Thymus (tissue), 11 donors: ENCODE results near the gene ZBTB3. TPM values are rescaled to one million over a fixed set of nuclear protein-coding genes. Genes with fewer than 3 reads are reported as not detected.

Experiments
- DNase-seq, 9 donors: peaks; one replicate each; pipeline ENCODE4 v3.0.0-alpha.2; 2013; ENCODE audit warnings: low spot score in 9 of 9, low read depth in 6 of 9, missing footprints in 1 of 9
- H3K27ac ChIP-seq, 2 donors: one replicate each; pipeline ENCODE4 v1.5.1; 2013; ENCODE audit warnings: control low read depth in 1 of 2, low read depth in 1 of 2, low read length in 1 of 2, mild to moderate bottlenecking in 1 of 2, moderate library complexity in 1 of 2
- H3K27me3 ChIP-seq, 2 donors: one replicate each; pipeline ENCODE4 v1.5.1; 2013; ENCODE audit warnings: low read length in 1 of 2; ENCODE audit not compliant: control insufficient read depth in 2 of 2, insufficient read depth in 1 of 2
- H3K36me3 ChIP-seq, 2 donors: one replicate each; pipeline ENCODE4 v1.5.1; 2013; ENCODE audit warnings: low read length in 1 of 2, mild to moderate bottlenecking in 1 of 2, moderate library complexity in 1 of 2; ENCODE audit not compliant: control insufficient read depth in 2 of 2, insufficient read depth in 2 of 2
- H3K4me1 ChIP-seq, 2 donors: one replicate each; pipeline ENCODE4 v1.5.1; 2013; ENCODE audit warnings: low read length in 2 of 2; ENCODE audit not compliant: control insufficient read depth in 2 of 2, insufficient read depth in 2 of 2
- H3K4me3 ChIP-seq, 2 donors: one replicate each; pipeline ENCODE4 v1.5.1; 2013; ENCODE audit warnings: low read length in 2 of 2, control low read depth in 1 of 2, mild to moderate bottlenecking in 1 of 2
- H3K9me3 ChIP-seq, 2 donors: one replicate each; pipeline ENCODE4 v1.5.1; 2013; ENCODE audit warnings: low read length in 1 of 2, mild to moderate bottlenecking in 1 of 2; ENCODE audit not compliant: control insufficient read depth in 2 of 2, insufficient read depth in 1 of 2
- WGBS: extraction: QIAGEN DNeasy Blood & Tissue Kit; methylation state at CpG from one replicate; pipeline ENCODE4 v1.1.7; 2013; 5-methylcytosine and 5-hydroxymethylcytosine counted together
- polyA plus RNA-seq: library from polyadenylated mRNA; stranded (reverse); fragments of 200-250 nt; gene quantifications from one replicate; pipeline ENCODE4 v1.2.3, GENCODE V29; 2013
- total RNA-seq: library from RNA; stranded (reverse); fragments of 120-200 nt; gene quantifications from one replicate; pipeline ENCODE4 v1.2.4, GENCODE V29; 2013
- donor health status: healthy.

The ZBTB3 gene
- total and polyA plus RNA-seq, 2 donors = 7.7 to 8.9 TPM

DNA sequence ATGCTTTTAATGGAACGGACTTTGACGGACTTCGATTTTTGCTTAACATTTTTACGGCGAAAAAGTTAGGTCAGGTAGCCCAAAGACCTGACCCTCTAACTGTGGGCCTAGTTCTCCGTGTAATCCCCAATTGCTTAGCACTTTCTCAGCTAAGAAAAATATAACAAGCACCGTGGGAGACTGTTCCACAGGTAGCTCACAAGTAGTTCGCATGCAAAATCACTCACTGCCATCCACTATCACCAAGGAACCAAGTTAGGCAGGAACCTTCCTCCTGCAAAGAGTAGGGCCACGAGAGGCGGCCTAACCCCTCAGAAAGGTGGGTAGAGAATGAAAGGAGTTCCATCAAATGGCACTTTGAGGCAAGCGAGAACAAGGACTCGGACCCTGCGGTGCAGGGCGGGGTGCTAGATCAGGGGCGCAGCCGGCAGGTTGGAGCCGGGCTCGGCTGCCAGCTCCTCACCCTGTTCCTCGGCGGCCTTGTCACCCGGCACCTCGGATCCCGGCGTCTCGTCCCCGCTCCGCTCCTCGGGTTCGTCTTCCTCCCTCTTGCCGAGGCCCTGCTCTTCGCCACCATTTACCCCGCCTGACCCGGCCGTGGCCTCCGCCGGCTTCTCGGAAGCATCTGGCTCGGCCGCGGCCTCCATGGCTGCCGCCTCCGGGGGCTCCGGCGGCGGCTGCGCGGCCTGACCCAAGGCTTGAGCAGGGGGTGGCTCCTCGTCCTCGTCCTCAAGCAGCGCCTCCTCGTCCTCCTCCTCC lies 27.6 kb downstream of the ZBTB3 start:
- Histone ChIP-seq H3K27me3 (no peaks in the 10 kb centered on the region), H3K4me1 (peaks cover 13 to 29% of the 10 kb centered on the region in 2 donors), H3K27ac (peak overlapping the region; percentile 99 to 100), H3K36me3 (peaks cover 31 to 56% of the 10 kb centered on the region in 2 donors), H3K4me3 (peak overlapping the region; percentile 65 to 78), H3K9me3 (no peaks in the 10 kb centered on the region)
- DNase-seq = peak in 2 of 9 donors; percentile 21 to 47
- under 1% methylated on average over 51 of the region's 51 CpGs for WGBS

DNA sequence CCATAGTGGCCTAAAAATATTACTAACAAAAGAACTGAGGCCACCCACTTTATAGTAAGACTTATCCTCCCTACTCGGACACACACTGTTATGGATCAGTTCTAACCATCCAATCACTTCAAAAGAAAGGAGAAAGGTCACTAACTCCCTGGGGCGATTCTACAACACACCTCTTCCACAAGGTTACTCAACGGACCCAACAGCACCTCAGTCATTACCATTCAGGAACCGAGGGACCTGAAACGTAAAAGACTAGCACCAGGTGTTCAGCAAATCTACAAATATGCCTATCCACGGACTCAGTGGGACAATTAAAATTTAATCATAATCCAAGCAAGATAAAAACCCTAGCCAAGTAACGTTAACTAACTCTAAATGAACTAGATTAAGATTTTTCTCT lies 28.3 kb downstream of the ZBTB3 start:
- peaks cover 13 to 27% of the 10 kb centered on the region in 2 donors for H3K4me1 ChIP-seq
- H3K4me3 ChIP-seq = peak overlapping the region; percentile 65 to 78
- peaks cover 34 to 58% of the 10 kb centered on the region in 2 donors for H3K36me3 ChIP-seq
- H3K9me3 ChIP-seq = no peaks in the 10 kb centered on the region
- WGBS = 3% methylated on average over 7 of the region's 7 CpGs
- H3K27ac ChIP-seq = peak overlapping the region in 1 of 2 donors; percentile 100
- H3K27me3 ChIP-seq = no peaks in the 10 kb centered on the region
- DNase-seq = peak in 1 of 9 donors; percentile 18

DNA sequence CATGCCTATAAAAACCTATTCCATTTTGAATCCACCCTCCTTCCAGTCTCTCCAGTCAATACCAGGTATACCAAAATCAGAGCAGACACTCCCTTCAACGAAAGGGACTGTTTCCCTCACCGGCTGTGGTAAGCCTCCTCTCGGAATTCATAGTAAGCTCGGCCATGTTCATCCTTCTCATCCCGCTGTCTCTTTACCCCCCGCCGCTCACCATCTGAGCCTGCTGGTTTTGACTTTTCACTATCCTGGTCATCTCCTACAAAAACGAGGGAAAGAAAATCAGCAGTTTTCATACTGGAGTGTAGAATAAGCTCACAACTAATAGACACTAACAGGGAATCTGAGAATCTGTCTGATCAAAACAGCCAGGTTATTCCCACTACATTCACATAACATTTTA lies 29.8 kb downstream of the ZBTB3 start:
- Histone ChIP-seq H3K4me1 (peaks cover 6 to 13% of the 10 kb centered on the region in 2 donors), H3K36me3 (peaks cover 48 to 67% of the 10 kb centered on the region in 2 donors), H3K9me3 (no peaks in the 10 kb centered on the region), H3K27ac (no peak overlapping the region), H3K27me3 (no peaks in the 10 kb centered on the region), H3K4me3 (peak overlapping the region in 1 of 2 donors; percentile 78)
- no peak for DNase-seq
- WGBS = 90% methylated on average over 8 of the region's 8 CpGs

DNA sequence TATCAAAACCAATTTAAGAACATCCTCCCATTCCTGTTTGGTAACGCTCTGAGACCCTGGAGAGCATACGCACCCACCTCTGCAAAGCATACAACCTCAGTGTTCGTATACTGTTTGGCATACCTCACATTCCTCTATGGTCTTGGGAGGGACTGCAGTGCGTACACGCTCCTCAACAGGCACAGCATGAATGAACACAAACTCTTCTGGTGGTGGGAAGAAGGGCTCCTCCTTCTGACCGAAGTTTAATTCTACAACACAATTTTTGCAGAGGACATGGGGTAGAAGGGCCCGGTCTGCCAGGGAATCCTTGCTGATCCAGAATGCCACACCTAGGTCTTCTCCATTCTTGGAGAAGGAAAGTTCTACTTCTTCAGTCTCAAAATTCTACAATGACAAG lies 32.0 kb downstream of the ZBTB3 start:
- no peak overlapping the region for H3K27ac ChIP-seq
- peaks cover 6 to 11% of the 10 kb centered on the region in 2 donors for H3K4me1 ChIP-seq

DNA sequence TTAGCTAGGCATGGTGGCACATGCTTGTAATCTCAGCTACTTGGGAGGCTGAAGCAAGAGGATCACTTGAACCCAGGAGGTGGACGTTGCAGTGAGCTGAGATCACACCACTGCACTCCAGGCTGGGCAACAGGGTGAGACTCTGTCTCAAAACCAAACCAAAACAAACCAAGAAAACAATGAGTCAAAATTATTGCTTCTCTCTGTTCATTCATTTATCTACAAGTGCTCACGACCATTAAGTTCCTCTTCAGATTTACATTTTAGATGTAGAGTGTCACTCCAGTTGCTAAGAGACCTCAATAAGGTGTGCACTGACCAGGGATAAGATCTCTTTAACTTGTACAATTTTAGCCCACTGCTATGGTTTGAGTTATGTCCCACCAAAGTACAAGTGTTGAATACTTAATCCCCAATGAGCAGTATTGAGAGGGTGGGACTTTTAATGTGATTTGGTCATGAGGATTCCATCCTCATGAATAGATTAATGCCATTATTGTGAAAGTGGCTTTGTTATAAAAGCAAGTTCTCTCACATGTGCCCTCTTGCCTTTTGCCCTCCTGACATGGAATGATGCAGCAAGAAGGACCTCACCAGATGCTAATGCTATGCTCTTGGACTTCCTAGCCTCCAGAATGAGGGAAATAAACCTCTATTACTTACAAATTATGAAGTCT lies 34.5 kb downstream of the ZBTB3 start:
- Histone ChIP-seq H3K4me1 (peaks cover 0 to 4% of the 10 kb centered on the region in 2 donors), H3K36me3 (peaks cover 81 to 99% of the 10 kb centered on the region in 2 donors), H3K4me3 (no peak overlapping the region), H3K9me3 (peaks cover 0 to 3% of the 10 kb centered on the region in 2 donors), H3K27me3 (no peaks in the 10 kb centered on the region), H3K27ac (no peak overlapping the region)
- DNase-seq = no peak
- 94% methylated on average over 2 of the region's 2 CpGs for WGBS

More for the DNA sequence above, 32.0 kb downstream of the ZBTB3 start:
- H3K4me3 ChIP-seq = no peak overlapping the region
- no peaks in the 10 kb centered on the region for H3K27me3 ChIP-seq
- peaks cover 62 to 88% of the 10 kb centered on the region in 2 donors for H3K36me3 ChIP-seq
- no peaks in the 10 kb centered on the region for H3K9me3 ChIP-seq
- no peak for DNase-seq
- WGBS = 94% methylated on average over 7 of the region's 7 CpGs

DNA sequence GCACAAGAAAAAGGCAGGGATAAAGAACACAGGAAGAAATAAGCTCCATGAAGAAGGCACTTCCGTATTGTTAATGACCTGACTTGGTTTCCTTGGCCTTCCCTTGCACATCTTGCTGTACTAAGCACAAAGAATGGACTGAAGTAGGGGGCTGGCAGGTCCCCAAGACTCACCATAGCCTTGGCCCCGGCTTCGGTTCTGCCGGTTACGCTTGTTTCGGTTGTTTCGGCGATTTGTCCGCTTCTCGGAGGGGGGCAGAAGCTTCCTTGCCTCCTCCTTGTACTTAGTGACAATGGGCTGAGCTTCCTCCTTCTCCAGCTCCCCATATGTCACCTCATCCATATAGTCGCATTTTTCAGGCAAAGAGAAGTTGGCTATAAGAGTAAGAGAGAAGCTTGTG lies 37.1 kb downstream of the ZBTB3 start:
- Histone ChIP-seq H3K4me3 (no peak overlapping the region), H3K4me1 (no peaks in the 10 kb centered on the region), H3K27me3 (no peaks in the 10 kb centered on the region), H3K9me3 (peaks cover 0 to 3% of the 10 kb centered on the region in 2 donors), H3K36me3 (peaks cover 79 to 98% of the 10 kb centered on the region in 2 donors), H3K27ac (no peak overlapping the region)
- WGBS = 97% methylated on average over 11 of the region's 11 CpGs
- DNase-seq = no peak

DNA sequence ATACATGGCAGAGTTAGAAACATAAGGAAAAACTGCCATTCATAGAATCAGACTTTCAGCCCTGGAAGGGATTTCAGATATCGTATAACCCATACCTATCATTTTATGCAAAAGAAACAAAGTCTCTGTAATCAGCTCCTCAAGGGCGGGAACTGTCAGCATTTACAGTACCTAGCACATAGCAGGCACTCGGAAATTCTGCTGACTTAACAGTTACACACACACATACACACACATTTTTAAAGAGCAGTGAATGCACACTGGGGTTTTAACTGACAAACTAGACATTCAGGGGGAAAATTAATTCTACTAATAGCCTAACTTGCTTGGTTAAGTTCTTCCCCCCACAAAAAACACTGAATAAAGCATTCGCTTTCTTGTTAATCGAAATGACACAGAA lies 37.8 kb downstream of the ZBTB3 start:
- Histone ChIP-seq H3K4me3 (no peak overlapping the region), H3K27ac (no peak overlapping the region), H3K9me3 (peaks cover 0 to 3% of the 10 kb centered on the region in 2 donors), H3K4me1 (no peaks in the 10 kb centered on the region), H3K27me3 (no peaks in the 10 kb centered on the region), H3K36me3 (peaks cover 76 to 98% of the 10 kb centered on the region in 2 donors)
- DNase-seq = no peak
- 97% methylated on average over 5 of the region's 5 CpGs for WGBS

DNA sequence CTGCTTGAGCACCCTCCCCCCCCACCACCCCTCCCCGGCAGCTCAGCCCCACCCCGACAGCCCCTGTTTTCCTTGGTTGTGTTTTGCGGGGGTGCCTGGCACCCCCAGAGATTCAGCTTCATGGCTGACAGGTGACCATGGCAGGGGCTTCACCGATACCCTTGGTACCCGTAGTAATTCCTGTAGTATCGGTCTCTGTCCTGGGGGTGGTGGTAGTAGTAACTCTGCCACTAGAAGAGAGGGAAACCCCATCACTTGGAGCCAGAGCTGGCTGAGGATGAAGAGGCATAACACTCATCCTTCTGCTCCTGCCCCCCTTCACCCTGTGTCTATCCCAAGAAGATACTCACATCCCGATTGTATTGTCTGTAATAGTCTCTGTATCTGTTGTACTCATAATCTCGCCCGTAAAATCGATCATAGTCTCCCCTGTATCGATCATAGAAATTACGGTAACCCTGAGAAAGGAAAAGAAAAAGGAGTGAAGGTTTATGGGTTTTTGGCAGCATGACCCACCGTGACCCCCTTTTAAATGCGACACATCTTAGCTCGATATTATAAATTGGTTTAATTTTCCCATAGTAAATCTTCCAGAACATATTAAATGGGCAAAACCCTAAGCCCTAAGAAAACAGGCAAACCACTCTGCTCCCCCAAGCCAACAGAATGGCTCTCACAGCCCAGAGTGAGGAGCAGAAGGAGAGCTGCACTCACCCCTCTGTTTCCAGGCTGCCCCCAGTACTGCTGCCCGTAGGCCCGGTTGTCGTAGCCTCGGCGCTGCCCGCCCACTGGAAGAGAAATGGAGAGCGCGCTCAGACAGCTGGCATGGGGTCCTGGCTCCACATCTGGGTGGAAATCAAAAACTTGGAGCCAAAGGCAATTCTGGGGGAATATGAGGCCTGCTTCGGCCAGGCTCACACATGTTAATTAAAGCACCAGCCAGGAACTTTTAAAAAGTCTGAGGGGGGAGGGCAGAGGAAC lies 38.5 kb downstream of the ZBTB3 start:
- WGBS = 98% methylated on average over 24 of the region's 24 CpGs
- peaks cover 0 to under 1% of the 10 kb centered on the region in 2 donors for H3K4me1 ChIP-seq

More for the DNA sequence above, 38.5 kb downstream of the ZBTB3 start:
- Histone ChIP-seq H3K27me3 (no peaks in the 10 kb centered on the region), H3K4me3 (no peak overlapping the region), H3K27ac (no peak overlapping the region), H3K9me3 (peaks cover 0 to 3% of the 10 kb centered on the region in 2 donors), H3K36me3 (peaks cover 72 to 97% of the 10 kb centered on the region in 2 donors)
- DNase-seq = no peak
